GM23338 (cell line): ENCODE results near the gene SIGLEC7. TPM values are rescaled to one million over a fixed set of nuclear protein-coding genes. Genes with fewer than 3 reads are reported as not detected.

Experiments used
- ATAC-seq: fragments of 200-7000 bp; cut with Tn5 transposase; 3 replicates; pipeline ENCODE4 v1.9.1; 2020
- DNase-seq: peaks from one replicate; pipeline ENCODE4 v3.0.0-alpha.2; 2015; ENCODE audit warnings: low spot score
- H2AFZ ChIP-seq: fragments of 200-600 bp; sonication (generic); 2 replicates; pipeline ENCODE4 v1.8.0; 2016; ENCODE audit warnings: antibody characterized with exemption, mild to moderate bottlenecking, moderate library complexity
- H3F3A ChIP-seq: fragments of 200-600 bp; sonication (generic); replicated peaks from 2 replicates; pipeline ENCODE4 v1.8.0; 2017; ENCODE audit warnings: antibody characterized with exemption, mixed run types, low read depth
- H3K27ac ChIP-seq: fragments of 200-600 bp; sonication (generic); 2 replicates; pipeline ENCODE4 v1.6.1; 2016; ENCODE audit warnings: low read depth
- H3K27me3 ChIP-seq: fragments of 200-600 bp; sonication (generic); 2 replicates; pipeline ENCODE4 v1.8.0; 2016; ENCODE audit warnings: mild to moderate bottlenecking, mixed run types, moderate library complexity; ENCODE audit not compliant: insufficient read depth
- H3K36me3 ChIP-seq: fragments of 200-600 bp; sonication (generic); 2 replicates; pipeline ENCODE4 v1.8.0; 2016; ENCODE audit warnings: mild to moderate bottlenecking; ENCODE audit not compliant: insufficient read depth
- H3K4me1 ChIP-seq: fragments of 200-600 bp; sonication (generic); 2 replicates; pipeline ENCODE4 v1.8.0; 2016; ENCODE audit warnings: mild to moderate bottlenecking, moderate library complexity; ENCODE audit not compliant: insufficient read depth
- H3K4me2 ChIP-seq: fragments of 200-600 bp; sonication (generic); 2 replicates; pipeline ENCODE4 v1.7.1; 2017; ENCODE audit warnings: mixed run types
- H3K4me3 ChIP-seq: fragments of 200-600 bp; sonication (generic); 2 replicates; pipeline ENCODE4 v1.6.1; 2016; ENCODE audit warnings: mixed run types
- H3K79me2 ChIP-seq: fragments of 200-600 bp; sonication (generic); replicated peaks from 2 replicates; pipeline ENCODE4 v1.8.0; 2017; ENCODE audit warnings: mild to moderate bottlenecking; ENCODE audit not compliant: insufficient read depth
- H3K9me2 ChIP-seq: fragments of 200-600 bp; sonication (generic); 2 replicates; pipeline ENCODE4 v1.8.0; 2017; ENCODE audit not compliant: insufficient read depth
- H4K20me1 ChIP-seq: fragments of 200-600 bp; sonication (generic); replicated peaks from 2 replicates; pipeline ENCODE4 v1.8.0; 2017; ENCODE audit warnings: mild to moderate bottlenecking; ENCODE audit not compliant: insufficient read depth
- H3K27ac Mint-ChIP-seq: 2 replicates; pipeline ENCODE4 v1.8.0; 2020; ENCODE audit warnings: inconsistent platforms, mild to moderate bottlenecking, moderate library complexity, mixed read lengths
- H3K27me3 Mint-ChIP-seq: 3 replicates; pipeline ENCODE4 v1.8.0; 2022; ENCODE audit warnings: low read depth, mild to moderate bottlenecking, moderate library complexity, mixed read lengths, inconsistent platforms; ENCODE audit not compliant: insufficient read depth, poor library complexity
- H3K36me3 Mint-ChIP-seq: 3 replicates; pipeline ENCODE4 v1.8.0; 2021; ENCODE audit warnings: low read depth, mild to moderate bottlenecking, inconsistent platforms, moderate library complexity, mixed read lengths
- H3K4me1 Mint-ChIP-seq: 3 replicates; pipeline ENCODE4 v1.8.0; 2020; ENCODE audit warnings: mild to moderate bottlenecking, inconsistent platforms, mixed read lengths
- H3K4me3 Mint-ChIP-seq: 3 replicates; pipeline ENCODE4 v1.8.0; 2021; ENCODE audit warnings: moderate library complexity, mild to moderate bottlenecking, inconsistent platforms, mixed read lengths
- H3K9me3 Mint-ChIP-seq: 3 replicates; pipeline ENCODE4 v1.8.0; 2020; ENCODE audit warnings: moderate library complexity, mild to moderate bottlenecking, inconsistent platforms, mixed read lengths
- NANOG ChIP-seq: IDR thresholded peaks from 2 replicates; pipeline ENCODE4 v1.6.1; 2016; ENCODE audit warnings: antibody characterized with exemption, borderline replicate concordance
- ZNF114 ChIP-seq: fragments of 250-450 bp; sonication (Bioruptor Pico); IDR thresholded peaks from 2 replicates; pipeline ENCODE4 v1.5.0; 2020; ENCODE audit warnings: mild to moderate bottlenecking, moderate library complexity
- polyA plus RNA-seq: library from polyadenylated mRNA; unstranded; fragments of >200 nt; fragmentation: Nextera tagmentation; extraction: Ambion mirVana; gene quantifications from 2 replicates; pipeline ENCODE4 v1.2.1, GENCODE V29; 2016
- total RNA-seq: library from RNA; depleted of rRNA; stranded (reverse); fragments of >200 nt; shearing (Covaris generic); gene quantifications from 2 replicates; pipeline ENCODE4 v1.2.3, GENCODE V29; 2014; rRNA removed

Gene SIGLEC7
- total and polyA plus RNA-seq, 2 experiments from 2014 or later, result not detected

DNA sequence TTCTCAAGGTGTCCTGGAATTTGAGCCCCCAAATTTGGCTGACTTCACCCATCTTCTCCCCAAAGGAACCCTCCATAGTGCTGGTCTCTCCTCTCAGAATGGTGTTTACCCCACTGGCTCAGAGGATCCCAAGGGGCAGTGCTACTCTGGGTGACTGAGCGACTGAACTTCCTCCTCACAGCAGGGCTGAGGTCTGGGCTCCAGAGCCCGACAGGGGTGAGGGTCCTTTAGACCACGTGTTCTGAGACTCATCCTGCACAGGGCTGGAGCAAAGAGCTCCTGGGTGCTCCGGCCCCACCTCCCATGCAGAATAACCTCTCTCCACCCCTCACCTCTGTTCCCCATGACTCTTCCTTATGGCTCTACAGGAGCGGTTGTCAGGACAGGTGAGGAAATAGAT, 59.6 kb downstream of the SIGLEC7 start:
- Mint-ChIP-seq H3K27me3 (peaks cover 3% of the 10 kb centered on the region), H3K9me3 (peaks cover 75% of the 10 kb centered on the region)

More for the DNA sequence above, 59.6 kb downstream of the SIGLEC7 start:
- ATAC-seq, result no peak
- no peaks in the 10 kb centered on the region for H3F3A ChIP-seq
- no peak for DNase-seq
- Mint-ChIP-seq H3K4me3 (no peak overlapping the region), H3K4me1 (no peaks in the 10 kb centered on the region), H3K27ac (no peak overlapping the region), H3K36me3 (no peaks in the 10 kb centered on the region; the same call in 2 of the 3 replicates)
- H3K27me3 ChIP-seq, result no peaks in the 10 kb centered on the region
- H3K36me3 ChIP-seq, result no peaks in the 10 kb centered on the region
- H3K27ac ChIP-seq, result no peak overlapping the region
- no peaks in the 10 kb centered on the region for H4K20me1 ChIP-seq
- H2AFZ ChIP-seq, result no peak overlapping the region
- TF ChIP-seq NANOG (no peak), ZNF114 (CRISPR knock-in tag) (no peak)
- H3K4me3 ChIP-seq, result no peak overlapping the region
- no peaks in the 10 kb centered on the region for H3K4me1 ChIP-seq
- no peak overlapping the region for H3K4me2 ChIP-seq
- H3K79me2 ChIP-seq, result no peaks in the 10 kb centered on the region
- no peaks in the 10 kb centered on the region for H3K9me2 ChIP-seq

Other genes starting within 250 kb of the SIGLEC7 start
- gene KLK4, start 230.9 kb upstream of the SIGLEC7 start, total RNA-seq, result 0.54 and 0.76 TPM in 2 replicates
- gene KLK4, start 230.9 kb upstream of the SIGLEC7 start, polyA plus RNA-seq, result 1.8 and 2.2 TPM in 2 replicates
- 0.54 and 0.66 TPM in 2 replicates for gene KLK5, start 189.3 kb upstream of the SIGLEC7 start, total RNA-seq
- 0.77 TPM in 1 of 2 replicates, not detected in the other for gene KLK5, start 189.3 kb upstream of the SIGLEC7 start, polyA plus RNA-seq
- 0.39 and 0.56 TPM in 2 replicates for gene KLK6, start 172.7 kb upstream of the SIGLEC7 start, total RNA-seq
- gene KLK6, start 172.7 kb upstream of the SIGLEC7 start, polyA plus RNA-seq, result 0.47 and 0.56 TPM in 2 replicates
- 0.19 and 1.4 TPM in 2 replicates for gene KLK7, start 158.4 kb upstream of the SIGLEC7 start, total RNA-seq
- 1.1 and 1.5 TPM in 2 replicates for gene KLK7, start 158.4 kb upstream of the SIGLEC7 start, polyA plus RNA-seq
- 4.6 and 4.9 TPM in 2 replicates for gene KLK8, start 140.7 kb upstream of the SIGLEC7 start, total RNA-seq
- gene KLK8, start 140.7 kb upstream of the SIGLEC7 start, polyA plus RNA-seq, result 14.6 and 17.0 TPM in 2 replicates
- 4.9 and 6.6 TPM in 2 replicates for gene KLK10, start 122.6 kb upstream of the SIGLEC7 start, total RNA-seq
- 6.0 and 6.1 TPM in 2 replicates for gene KLK10, start 122.6 kb upstream of the SIGLEC7 start, polyA plus RNA-seq
- gene KLK11, start 115.7 kb upstream of the SIGLEC7 start, total RNA-seq, result not detected in 2 replicates
- gene KLK11, start 115.7 kb upstream of the SIGLEC7 start, polyA plus RNA-seq, result 0.28 TPM in 1 of 2 replicates, not detected in the other
- gene KLK12, start 107.3 kb upstream of the SIGLEC7 start, total RNA-seq, result not detected in 2 replicates
- not detected in 2 replicates for gene KLK12, start 107.3 kb upstream of the SIGLEC7 start, polyA plus RNA-seq
- gene KLK13, start 77.2 kb upstream of the SIGLEC7 start, total RNA-seq, result 1.1 and 5.7 TPM in 2 replicates
- 3.6 and 4.5 TPM in 2 replicates for gene KLK13, start 77.2 kb upstream of the SIGLEC7 start, polyA plus RNA-seq
- gene KLK14, start 59.4 kb upstream of the SIGLEC7 start, total RNA-seq, result not detected in 2 replicates
- gene KLK14, start 59.4 kb upstream of the SIGLEC7 start, polyA plus RNA-seq, result 0.42 and 0.52 TPM in 2 replicates
- 15.6 and 18.8 TPM in 2 replicates for gene CTU1, start 33.9 kb upstream of the SIGLEC7 start, total RNA-seq
- 3.7 and 11.0 TPM in 2 replicates for gene CTU1, start 33.9 kb upstream of the SIGLEC7 start, polyA plus RNA-seq
- gene SIGLEC9, start 17.4 kb upstream of the SIGLEC7 start, total RNA-seq, result not detected in 2 replicates
- not detected in 2 replicates for gene SIGLEC9, start 17.4 kb upstream of the SIGLEC7 start, polyA plus RNA-seq
- 0.12 and 0.45 TPM in 2 replicates for gene CD33, start 82.8 kb downstream of the SIGLEC7 start, total RNA-seq
- 0.30 TPM in 1 of 2 replicates, not detected in the other for gene CD33, start 82.8 kb downstream of the SIGLEC7 start, polyA plus RNA-seq
- not detected in 2 replicates for gene SIGLECL1, start 108.8 kb downstream of the SIGLEC7 start, total RNA-seq
- gene SIGLECL1, start 108.8 kb downstream of the SIGLEC7 start, polyA plus RNA-seq, result not detected in 2 replicates
- 29.1 and 29.4 TPM in 2 replicates for gene IGLON5, start 169.3 kb downstream of the SIGLEC7 start, total RNA-seq
- gene IGLON5, start 169.3 kb downstream of the SIGLEC7 start, polyA plus RNA-seq, result 5.0 and 5.4 TPM in 2 replicates
- 8.5 and 10.4 TPM in 2 replicates for gene VSIG10L, start 199.8 kb downstream of the SIGLEC7 start, total RNA-seq
- 9.6 and 9.8 TPM in 2 replicates for gene VSIG10L, start 199.8 kb downstream of the SIGLEC7 start, polyA plus RNA-seq
- 37.3 and 42.3 TPM in 2 replicates for gene ETFB, start 224.1 kb downstream of the SIGLEC7 start, total RNA-seq
- 59.3 and 63.4 TPM in 2 replicates for gene ETFB, start 224.1 kb downstream of the SIGLEC7 start, polyA plus RNA-seq
- gene CLDND2, start 226.7 kb downstream of the SIGLEC7 start, total RNA-seq, result not detected in 2 replicates
- gene CLDND2, start 226.7 kb downstream of the SIGLEC7 start, polyA plus RNA-seq, result 7.7 and 12.1 TPM in 2 replicates
- gene NKG7, start 230.4 kb downstream of the SIGLEC7 start, total RNA-seq, result not detected in 2 replicates
- gene NKG7, start 230.4 kb downstream of the SIGLEC7 start, polyA plus RNA-seq, result not detected in 2 replicates
- gene LIM2, start 245.7 kb downstream of the SIGLEC7 start, total RNA-seq, result not detected in 2 replicates
- gene LIM2, start 245.7 kb downstream of the SIGLEC7 start, polyA plus RNA-seq, result not detected in 2 replicates
- gene C19orf84, start 248.3 kb downstream of the SIGLEC7 start, total RNA-seq, result 1.4 and 5.6 TPM in 2 replicates
- gene C19orf84, start 248.3 kb downstream of the SIGLEC7 start, polyA plus RNA-seq, result 3.9 and 4.4 TPM in 2 replicates